ENCODE data around the gene BFAR.

The BFAR gene

DNA sequence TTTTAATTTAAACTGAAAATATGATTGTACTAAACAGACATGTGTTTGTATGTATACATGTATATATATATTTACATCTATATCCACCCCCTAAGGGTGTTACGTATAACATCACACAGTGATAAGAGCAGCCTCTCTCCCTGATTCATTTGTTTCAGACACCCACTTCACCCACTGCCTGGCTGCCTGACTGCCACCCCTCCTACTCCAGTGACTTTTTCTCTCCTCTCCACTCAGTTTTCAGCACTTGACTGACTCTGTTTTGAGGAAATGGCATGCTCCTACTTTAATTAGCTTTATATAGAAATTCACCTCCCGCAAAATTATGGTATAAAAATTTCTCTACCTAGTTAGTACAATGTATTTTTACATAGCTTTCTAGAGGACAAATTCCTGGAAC is 20.0 kb downstream of the BFAR start:
- TF ChIP-seq CTCF (IDR thresholded peaks at IDR 0.05; ENCODE audit: low read length, missing control alignments): no peak
- no peak overlapping the region for H3K4me3 ChIP-seq (replicated peaks; ENCODE audit: low read depth, low read length)
- DNase-seq (ENCODE audit: low read depth): no peak

DNA sequence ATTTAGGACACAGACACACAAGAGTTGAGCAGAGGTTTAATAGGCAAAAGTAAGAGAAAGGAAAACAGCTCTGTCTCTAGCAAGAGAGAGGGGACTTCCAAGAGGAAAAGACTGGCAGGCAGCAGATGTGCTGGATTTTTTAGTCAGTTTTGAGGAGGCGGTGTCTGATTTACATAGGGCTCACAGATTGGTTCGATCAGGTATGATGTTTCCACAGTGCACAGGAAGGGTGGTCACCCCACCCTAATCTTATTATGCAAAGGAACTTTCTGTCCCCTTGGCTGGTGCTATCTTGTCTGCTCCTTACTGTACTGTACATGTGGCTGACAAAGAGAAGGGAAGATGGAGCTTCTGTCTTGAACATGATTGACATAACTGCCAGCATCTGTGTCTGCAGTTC is 25.3 kb downstream of the BFAR start:
- H3K4me3 ChIP-seq (replicated peaks; ENCODE audit: low read depth, low read length): no peak overlapping the region
- no peak for TF ChIP-seq CTCF (IDR thresholded peaks at IDR 0.05; ENCODE audit: low read length, missing control alignments)
- peak; percentile 23 for DNase-seq (ENCODE audit: low read depth)

DNA sequence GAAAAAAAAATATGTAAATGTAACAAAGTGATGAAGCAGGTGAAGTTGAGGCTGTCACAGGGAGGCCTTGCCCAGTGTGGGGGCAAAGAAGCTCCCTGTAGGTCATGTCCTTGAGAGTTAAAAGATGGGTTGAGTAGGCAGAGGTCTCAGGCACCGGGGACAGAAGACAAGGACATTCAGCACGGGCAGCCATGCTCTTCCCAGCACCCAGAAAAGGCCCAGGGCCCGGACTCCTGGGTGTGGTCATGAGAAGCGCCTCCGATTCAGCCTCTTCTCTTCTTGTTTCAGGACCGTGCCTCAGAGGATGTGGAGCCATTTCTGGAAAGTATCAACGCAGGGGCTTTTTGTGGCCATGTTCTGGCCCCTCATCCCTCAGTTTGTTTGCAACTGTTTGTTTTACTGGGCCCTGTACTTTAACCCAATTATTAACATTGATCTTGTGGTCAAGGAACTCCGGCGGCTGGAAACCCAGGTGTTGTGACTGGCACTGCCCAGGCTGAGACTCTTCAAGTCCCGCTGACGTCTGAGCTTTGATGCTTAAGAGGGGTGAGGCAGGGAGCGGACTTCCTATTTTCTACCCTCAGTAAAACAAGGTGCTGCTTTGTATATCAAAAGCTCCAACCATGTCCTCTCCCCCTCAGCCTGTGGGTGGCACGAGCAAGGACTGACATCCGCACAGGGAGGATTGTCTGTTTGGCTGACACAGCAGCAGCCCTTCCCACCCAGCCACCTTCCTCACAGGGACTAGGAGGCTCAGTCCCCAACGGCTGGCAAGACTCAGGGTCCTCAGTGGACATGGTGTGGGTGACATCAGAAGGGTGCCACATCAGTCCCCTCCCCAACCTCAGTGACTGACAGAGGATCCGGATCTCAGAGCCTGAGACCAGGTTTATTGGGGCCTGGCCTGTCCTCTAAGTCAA is 34.9 kb downstream of the BFAR start:
- TF ChIP-seq CTCF (IDR thresholded peaks at IDR 0.05; ENCODE audit: low read length, missing control alignments): no peak
- no peak for DNase-seq (ENCODE audit: low read depth)
- H3K4me3 ChIP-seq (replicated peaks; ENCODE audit: low read depth, low read length): no peak overlapping the region

DNA sequence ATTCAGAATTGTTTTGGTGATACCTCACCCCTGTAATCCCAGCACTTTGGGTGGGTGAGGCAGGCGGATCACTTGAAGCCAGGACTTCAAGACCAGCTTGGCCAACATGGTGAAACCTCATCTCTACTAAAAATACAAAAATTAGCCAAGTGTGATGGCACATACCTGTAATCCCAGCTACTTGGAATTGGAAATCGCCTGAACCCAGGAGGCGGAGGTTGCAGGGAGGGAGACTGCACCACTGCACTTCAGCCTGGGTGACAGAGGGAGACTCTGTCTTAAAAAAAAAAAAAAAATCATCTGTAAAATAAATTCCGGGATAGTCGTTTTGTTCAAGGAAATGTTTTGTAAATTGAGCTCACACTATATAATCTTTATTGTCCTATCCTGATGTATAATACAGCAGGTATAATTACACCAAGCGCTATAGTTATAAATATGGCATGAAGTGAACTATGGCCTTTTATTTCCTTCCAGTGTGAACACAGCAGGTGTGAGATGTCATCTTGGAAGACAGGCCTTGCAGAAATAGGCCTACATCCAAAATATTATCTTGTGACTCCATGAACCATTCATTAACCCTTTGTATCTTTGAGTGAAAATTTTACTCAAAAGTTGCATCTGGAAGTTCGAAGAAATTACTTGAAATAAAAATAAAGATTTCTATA is 35.9 kb downstream of the BFAR start:
- H3K4me3 ChIP-seq (replicated peaks; ENCODE audit: low read depth, low read length): no peak overlapping the region
- TF ChIP-seq CTCF (IDR thresholded peaks at IDR 0.05; ENCODE audit: low read length, missing control alignments): no peak
- no peak for DNase-seq (ENCODE audit: low read depth)

DNA sequence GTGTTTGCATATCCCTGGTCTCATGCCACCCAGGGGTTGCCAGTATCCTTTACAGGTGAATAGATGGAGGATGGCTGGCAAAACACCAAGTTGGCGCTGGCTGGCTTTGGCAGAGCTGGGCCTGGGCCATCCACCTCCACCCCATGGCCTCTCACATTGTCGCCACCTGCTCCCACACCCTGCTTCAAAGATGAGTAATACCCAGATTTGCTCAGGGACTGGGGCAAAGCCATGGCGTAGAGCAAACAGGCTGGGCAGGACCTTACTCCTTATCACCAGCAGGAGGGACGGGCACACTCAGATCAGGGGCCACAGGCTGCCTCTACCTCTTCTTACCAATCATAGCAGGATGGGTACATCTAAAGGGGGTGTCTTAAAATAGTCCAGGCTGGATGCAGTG is 37.0 kb downstream of the BFAR start:
- TF ChIP-seq CTCF (IDR thresholded peaks at IDR 0.05; ENCODE audit: low read length, missing control alignments): no peak
- no peak for DNase-seq (ENCODE audit: low read depth)
- no peak overlapping the region for H3K4me3 ChIP-seq (replicated peaks; ENCODE audit: low read depth, low read length)

DNA sequence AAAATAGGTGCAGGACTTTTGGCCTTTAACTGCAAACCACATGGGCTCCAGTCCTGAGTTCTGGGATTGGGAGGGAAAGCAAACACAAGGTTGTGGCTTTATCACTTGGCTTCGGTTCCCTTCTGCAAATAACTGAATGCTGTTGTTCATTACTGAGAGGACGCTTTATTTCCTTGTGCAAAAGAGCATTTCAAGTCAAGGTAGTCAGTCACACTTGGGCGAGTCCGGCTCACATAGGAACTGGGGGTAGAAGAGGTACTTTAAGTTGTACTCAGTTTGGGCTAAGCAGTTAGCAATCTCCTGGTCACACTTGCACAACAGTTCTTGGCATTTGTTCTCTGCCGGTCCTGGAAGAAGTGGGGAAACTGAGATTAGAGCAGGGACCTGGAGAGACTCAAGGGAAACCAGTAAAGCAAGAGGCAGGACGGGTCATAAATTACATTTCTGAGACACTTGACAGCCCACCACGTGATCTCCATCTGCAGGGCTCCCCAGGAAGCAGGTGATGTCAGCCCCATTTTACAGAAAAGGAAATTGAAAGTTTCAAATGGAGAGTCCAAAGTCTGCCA is 39.7 kb downstream of the BFAR start:
- no peak for TF ChIP-seq CTCF (IDR thresholded peaks at IDR 0.05; ENCODE audit: low read length, missing control alignments)
- no peak for DNase-seq (ENCODE audit: low read depth)

More for the DNA sequence above, 39.7 kb downstream of the BFAR start:
- no peak overlapping the region for H3K4me3 ChIP-seq (replicated peaks; ENCODE audit: low read depth, low read length)
